ENCODE results near the gene FGF23. TPM values are rescaled to one million over a fixed set of nuclear protein-coding genes. Genes with fewer than 3 reads are reported as not detected.

The FGF23 gene
- total and polyA plus RNA-seq, 2 of the 4 experiments (the other 2 are of a cell fraction) = not detected

DNA sequence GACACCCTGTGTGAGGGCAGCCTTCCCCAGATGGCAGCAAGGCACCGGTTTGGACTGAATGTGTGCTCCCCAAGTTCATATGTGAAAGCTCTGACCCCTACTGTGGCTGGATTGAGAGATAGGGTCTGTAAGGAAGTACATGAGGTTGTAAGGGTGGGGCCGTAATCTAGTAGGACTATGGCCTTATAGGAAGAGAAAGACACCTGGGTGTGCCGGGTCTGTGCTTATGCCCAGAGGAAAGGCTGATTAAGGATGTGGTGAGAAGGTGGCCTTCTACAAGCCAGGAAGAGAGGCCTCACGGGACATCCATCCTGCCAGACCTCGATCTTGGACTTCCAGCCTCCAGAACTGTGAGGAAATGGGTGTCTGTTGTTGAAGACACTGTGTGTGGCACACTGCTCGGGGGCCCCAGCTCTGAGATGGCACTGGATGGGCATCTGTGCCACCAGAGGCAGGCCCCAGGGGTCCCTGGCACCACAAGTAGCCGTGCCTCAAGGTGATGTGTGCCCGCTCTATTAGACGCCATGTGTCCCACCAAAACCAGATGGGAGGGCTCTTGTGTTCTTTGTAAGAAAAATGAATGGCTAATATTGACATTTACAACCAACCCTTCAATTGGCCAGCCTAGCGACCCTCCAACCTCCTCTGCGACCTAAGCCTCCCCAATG is 44.1 kb upstream of the FGF23 start:
- no peak overlapping the region for H3K9ac ChIP-seq (ENCODE audit: low read depth, low read length)

More for the DNA sequence above, 44.1 kb upstream of the FGF23 start:
- H3K4me2 ChIP-seq (ENCODE audit: low read depth, low read length) = no peak overlapping the region
- no peaks in the 10 kb centered on the region for H3K79me1 ChIP-seq (ENCODE audit: low read depth in 1 of 2, low read length in 2 of 2)
- no peak overlapping the region for H3K56ac ChIP-seq (ENCODE audit: extremely low read depth, insufficient read depth, low read length)
- H3K4me1 ChIP-seq (ENCODE audit: control insufficient read depth, insufficient read depth, low read length) = no peaks in the 10 kb centered on the region
- no peak overlapping the region for H2BK120ac ChIP-seq (ENCODE audit: low read depth, low read length)
- no peak overlapping the region for H3K4ac ChIP-seq (ENCODE audit: low read depth, low read length)
- no peak overlapping the region for H4K8ac ChIP-seq (ENCODE audit: low read depth in 2 of 2, low read length in 2 of 2)
- no peaks in the 10 kb centered on the region; the same call in 1 of the 2 replicates for H3K9me1 ChIP-seq (ENCODE audit: insufficient read depth, low read length)
- H2AK9ac ChIP-seq (replicated peaks; ENCODE audit: low read depth, low read length, poor library complexity) = no peak overlapping the region
- no peak overlapping the region for H3K18ac ChIP-seq (ENCODE audit: low read depth, low read length)
- ChIA-PET CTCF (no interaction called here), POLR2A (ENCODE audit: unreplicated experiment) (no interaction called here)
- 54% methylated on average over 4 of the region's 11 CpGs; no CpG with 5 or more reads in 1 of the 2 experiments for WGBS, 2 experiments (ENCODE audit: extremely low coverage in 2 of 2, insufficient read length in 1 of 2)
- intact Hi-C loops (cut with micrococcal nuclease) = loop anchor here (5.0 kb wide), 1 partner anchor 334 kb away; no protein-coding TSS in a partner anchor
- H3K9me3 ChIP-seq (ENCODE audit: control insufficient read depth, insufficient read depth, low read length) = no peaks in the 10 kb centered on the region
- ATAC-seq (ENCODE audit: low read depth) (no peak), DNase-seq (no peak)
- no peak overlapping the region for H2BK5ac ChIP-seq (ENCODE audit: low read depth, low read length, poor library complexity, severe bottlenecking)
- no peak overlapping the region for H4K91ac ChIP-seq (ENCODE audit: insufficient read depth, low read depth, low read length)
- H4K20me1 ChIP-seq (ENCODE audit: insufficient read depth, low read length) = no peaks in the 10 kb centered on the region
- no TSS peak for BruUV-seq (replicated peaks)
- H3K27me3 ChIP-seq (ENCODE audit: control insufficient read depth, insufficient read depth, low read length) = no peaks in the 10 kb centered on the region; the same call in 1 of the 2 replicates
- no peak for TF ChIP-seq RFX5 (IDR thresholded peaks at IDR 0.05; ENCODE audit: low read depth, low read length)
- no peak for TF ChIP-seq CHD1 (IDR thresholded peaks at IDR 0.05; ENCODE audit: low read depth, low read length)
- TF ChIP-seq, protein P1, sequence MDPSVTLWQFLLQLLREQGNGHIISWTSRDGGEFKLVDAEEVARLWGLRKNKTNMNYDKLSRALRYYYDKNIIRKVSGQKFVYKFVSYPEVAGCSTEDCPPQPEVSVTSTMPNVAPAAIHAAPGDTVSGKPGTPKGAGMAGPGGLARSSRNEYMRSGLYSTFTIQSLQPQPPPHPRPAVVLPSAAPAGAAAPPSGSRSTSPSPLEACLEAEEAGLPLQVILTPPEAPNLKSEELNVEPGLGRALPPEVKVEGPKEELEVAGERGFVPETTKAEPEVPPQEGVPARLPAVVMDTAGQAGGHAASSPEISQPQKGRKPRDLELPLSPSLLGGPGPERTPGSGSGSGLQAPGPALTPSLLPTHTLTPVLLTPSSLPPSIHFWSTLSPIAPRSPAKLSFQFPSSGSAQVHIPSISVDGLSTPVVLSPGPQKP (IDR thresholded peaks at IDR 0.05; ENCODE audit: borderline replicate concordance, low read depth, low read length) = no peak
- TF ChIP-seq, protein P2, sequence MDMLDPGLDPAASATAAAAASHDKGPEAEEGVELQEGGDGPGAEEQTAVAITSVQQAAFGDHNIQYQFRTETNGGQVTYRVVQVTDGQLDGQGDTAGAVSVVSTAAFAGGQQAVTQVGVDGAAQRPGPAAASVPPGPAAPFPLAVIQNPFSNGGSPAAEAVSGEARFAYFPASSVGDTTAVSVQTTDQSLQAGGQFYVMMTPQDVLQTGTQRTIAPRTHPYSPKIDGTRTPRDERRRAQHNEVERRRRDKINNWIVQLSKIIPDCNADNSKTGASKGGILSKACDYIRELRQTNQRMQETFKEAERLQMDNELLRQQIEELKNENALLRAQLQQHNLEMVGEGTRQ (IDR thresholded peaks at IDR 0.05; ENCODE audit: low read depth, low read length) = no peak
- TF ChIP-seq POLR2A (IDR thresholded peaks at IDR 0.05; ENCODE audit: low read depth, low read length) = no peak
- TF ChIP-seq RCOR1 (IDR thresholded peaks at IDR 0.05; ENCODE audit: insufficient replicate concordance, low read length) = no peak
- no peak for TF ChIP-seq RAD21 (IDR thresholded peaks at IDR 0.05; ENCODE audit: low read length)
- no peak for TF ChIP-seq BHLHE40 (IDR thresholded peaks at IDR 0.05; ENCODE audit: low read depth, low read length)
- no peak for TF ChIP-seq MXI1 (IDR thresholded peaks at IDR 0.05; ENCODE audit: borderline replicate concordance, low read depth, low read length)
- TF ChIP-seq MAZ (IDR thresholded peaks at IDR 0.05; ENCODE audit: borderline replicate concordance, low read depth, low read length) = no peak
- no peak for TF ChIP-seq MAFK (IDR thresholded peaks at IDR 0.05; ENCODE audit: low read depth, low read length)
- TF ChIP-seq, protein P3, sequence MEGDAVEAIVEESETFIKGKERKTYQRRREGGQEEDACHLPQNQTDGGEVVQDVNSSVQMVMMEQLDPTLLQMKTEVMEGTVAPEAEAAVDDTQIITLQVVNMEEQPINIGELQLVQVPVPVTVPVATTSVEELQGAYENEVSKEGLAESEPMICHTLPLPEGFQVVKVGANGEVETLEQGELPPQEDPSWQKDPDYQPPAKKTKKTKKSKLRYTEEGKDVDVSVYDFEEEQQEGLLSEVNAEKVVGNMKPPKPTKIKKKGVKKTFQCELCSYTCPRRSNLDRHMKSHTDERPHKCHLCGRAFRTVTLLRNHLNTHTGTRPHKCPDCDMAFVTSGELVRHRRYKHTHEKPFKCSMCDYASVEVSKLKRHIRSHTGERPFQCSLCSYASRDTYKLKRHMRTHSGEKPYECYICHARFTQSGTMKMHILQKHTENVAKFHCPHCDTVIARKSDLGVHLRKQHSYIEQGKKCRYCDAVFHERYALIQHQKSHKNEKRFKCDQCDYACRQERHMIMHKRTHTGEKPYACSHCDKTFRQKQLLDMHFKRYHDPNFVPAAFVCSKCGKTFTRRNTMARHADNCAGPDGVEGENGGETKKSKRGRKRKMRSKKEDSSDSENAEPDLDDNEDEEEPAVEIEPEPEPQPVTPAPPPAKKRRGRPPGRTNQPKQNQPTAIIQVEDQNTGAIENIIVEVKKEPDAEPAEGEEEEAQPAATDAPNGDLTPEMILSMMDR (conservative IDR thresholded peaks at IDR 0.05; ENCODE audit: low read depth, low read length) = no peak
- no peak for TF ChIP-seq CEBPB (IDR thresholded peaks at IDR 0.05; ENCODE audit: low read depth, low read length)
- no peak for TF ChIP-seq NFE2L2 (IDR thresholded peaks at IDR 0.05; ENCODE audit: low read depth, low read length)
- no peak for TF ChIP-seq FOS (IDR thresholded peaks at IDR 0.05; ENCODE audit: low read depth, low read length)
- dilution Hi-C loops (cut with HindIII; ENCODE audit: low sequenced_read_pairs, unreplicated experiment) = no loop called here
- no peak overlapping the region for H3K14ac ChIP-seq (replicated peaks; ENCODE audit: low read depth, low read length)
- H2AFZ ChIP-seq (replicated peaks; ENCODE audit: low read length, poor library complexity) = no peak overlapping the region
- H2AK5ac ChIP-seq (ENCODE audit: low read depth, low read length) = no peak overlapping the region
- H3K4me3 ChIP-seq (ENCODE audit: insufficient read depth, low read depth, low read length) = no peak overlapping the region
- in situ Hi-C loops (cut with MboI; ENCODE audit: low sequenced_read_pairs) = no loop called here
- no peak overlapping the region for H3K23ac ChIP-seq (ENCODE audit: low read depth, low read length)
- H2BK15ac ChIP-seq (ENCODE audit: low read depth, low read length) = no peak overlapping the region
- H3K36me3 ChIP-seq (ENCODE audit: control insufficient read depth, insufficient read depth, low read length) = no peaks in the 10 kb centered on the region
- no peak overlapping the region for H3K27ac ChIP-seq (ENCODE audit: insufficient read depth, low read length)
- no peak overlapping the region for H4K5ac ChIP-seq (ENCODE audit: low read depth, low read length)
- H2BK20ac ChIP-seq (ENCODE audit: low read depth, low read length) = no peak overlapping the region

Data from IMR-90 (cell line).